ENCODE results near the gene TRAF1.

GRCh38 chr9:120935383-120935857, 8.8 kb upstream of the TRAF1 start:
- TF ChIP-seq CTCF (IDR thresholded peaks at IDR 0.05) (no peak), POLR2A (IDR thresholded peaks at IDR 0.05) (no peak)

Data from Peyer's patch (tissue), 4 donors.